ENCODE measurements around the gene HMGXB3.
"Not testable (repeated sequence)": the region's sequence is repeated elsewhere in the genome, so short reads cannot be mapped to it uniquely, and the experiment has no call there.

The HMGXB3 gene

DNA sequence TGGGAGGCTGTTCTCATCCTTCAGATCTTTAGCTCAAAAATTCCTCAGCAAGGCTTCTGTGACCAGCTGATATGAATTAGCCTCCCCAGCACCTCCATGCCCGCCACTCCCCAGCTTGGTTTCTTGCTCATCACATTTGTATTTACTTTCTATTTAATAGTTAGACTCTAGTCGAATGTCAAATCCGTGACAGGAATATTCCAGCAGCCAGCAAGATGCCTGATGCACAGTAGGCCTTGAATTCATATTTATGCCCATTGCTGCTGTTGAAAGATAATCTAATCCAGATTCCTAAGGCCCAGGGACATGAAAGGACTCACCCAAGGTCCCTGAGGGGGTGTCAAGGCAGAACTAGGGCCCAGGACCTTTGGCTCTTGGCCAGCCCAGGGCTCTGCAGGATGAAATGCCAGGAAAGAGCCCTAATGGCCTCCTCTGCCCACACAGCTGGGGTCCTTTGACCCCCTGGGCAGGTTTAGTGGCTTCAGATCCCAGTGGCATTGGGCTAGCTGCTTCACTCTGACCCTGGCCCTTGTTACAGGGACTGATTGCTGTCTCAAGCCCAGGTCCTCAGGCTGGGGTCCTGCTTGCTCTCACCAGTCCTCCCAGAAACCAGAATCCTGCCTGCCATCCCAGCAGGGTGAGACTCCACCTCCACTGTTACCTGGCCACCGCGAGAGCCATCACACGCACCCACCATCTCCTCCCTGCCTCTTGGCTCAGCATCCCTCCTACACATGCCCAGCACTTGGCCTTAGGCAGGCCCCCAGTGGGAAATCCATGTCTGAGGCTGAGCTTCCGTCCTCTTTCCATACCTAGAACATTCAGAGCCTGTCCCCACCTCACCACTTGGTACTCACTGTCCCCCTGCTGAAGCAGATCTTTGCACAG, 78.5 kb downstream of the HMGXB3 start:
- TF ChIP-seq CTCF (IDR thresholded peaks at IDR 0.05; ENCODE audit: extremely low read depth, insufficient read depth, missing control alignments) = no peak
- DNase-seq (ENCODE audit: low spot score) = no peak
- in situ Hi-C loops (cut with MboI; ENCODE audit: low pct_unique_long_range_greater_than_20kb, low sequenced_read_pairs, unreplicated experiment) = no loop called here

- no peak for TF ChIP-seq CTCF (IDR thresholded peaks at IDR 0.05; ENCODE audit: extremely low read depth, insufficient read depth, missing control alignments)
- in situ Hi-C loops (cut with MboI; ENCODE audit: low pct_unique_long_range_greater_than_20kb, low sequenced_read_pairs, unreplicated experiment) = no loop called here
- no peak for DNase-seq (ENCODE audit: low spot score)
Observed at GRCh38 chr5:150079909-150080461, 79.4 kb downstream of the HMGXB3 start.

GRCh38 chr5:150080696-150081435, 80.3 kb downstream of the HMGXB3 start:
- no peak for TF ChIP-seq CTCF (IDR thresholded peaks at IDR 0.05; ENCODE audit: extremely low read depth, insufficient read depth, missing control alignments)
- peak; percentile 16 for DNase-seq (ENCODE audit: low spot score)
- in situ Hi-C loops (cut with MboI; ENCODE audit: low pct_unique_long_range_greater_than_20kb, low sequenced_read_pairs, unreplicated experiment) = no loop called here

DNA sequence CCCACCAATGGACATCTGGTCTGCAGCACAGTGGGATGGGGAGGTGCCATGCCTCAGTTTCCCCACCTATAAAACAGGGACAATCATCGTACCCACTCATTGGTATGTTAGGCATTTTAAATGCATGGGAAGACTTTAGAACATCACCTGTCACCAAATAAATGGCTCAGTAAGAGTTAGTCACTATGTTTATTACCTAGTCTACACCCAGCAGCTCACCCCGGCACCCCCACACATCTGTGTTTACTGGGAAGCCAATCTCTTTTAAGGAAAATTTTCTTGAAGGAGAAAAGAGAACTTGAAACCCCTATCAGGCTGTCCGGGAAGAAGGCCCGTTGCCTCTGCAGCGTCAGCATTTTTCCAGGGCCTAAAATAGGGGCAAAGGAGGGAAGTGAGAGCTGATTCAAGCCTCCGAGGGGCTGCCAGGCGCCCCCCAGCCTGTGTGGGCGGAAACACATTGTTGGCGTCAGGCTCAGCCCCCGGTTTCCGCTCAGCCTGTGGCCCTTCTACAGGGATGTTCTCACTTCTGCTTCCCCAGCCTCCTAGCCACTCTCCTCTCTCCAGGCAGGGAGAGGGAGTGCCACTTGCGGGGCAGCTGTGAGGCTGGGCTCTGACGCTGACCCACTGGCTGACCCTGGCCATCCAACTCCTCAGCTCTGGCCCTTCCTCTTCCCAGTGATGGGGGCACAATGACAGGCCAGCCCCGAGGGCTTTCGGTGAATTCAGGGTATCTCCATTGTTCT, 81.2 kb downstream of the HMGXB3 start:
- no peak for TF ChIP-seq CTCF (IDR thresholded peaks at IDR 0.05; ENCODE audit: extremely low read depth, insufficient read depth, missing control alignments)
- in situ Hi-C loops (cut with MboI; ENCODE audit: low pct_unique_long_range_greater_than_20kb, low sequenced_read_pairs, unreplicated experiment) = no loop called here

GRCh38 chr5:150082374-150082773, 81.8 kb downstream of the HMGXB3 start:
- peak; percentile 45 for DNase-seq (ENCODE audit: low spot score)
- in situ Hi-C loops (cut with MboI; ENCODE audit: low pct_unique_long_range_greater_than_20kb, low sequenced_read_pairs, unreplicated experiment) = no loop called here
- TF ChIP-seq CTCF (IDR thresholded peaks at IDR 0.05; ENCODE audit: extremely low read depth, insufficient read depth, missing control alignments) = no peak

More for the DNA sequence above, 81.2 kb downstream of the HMGXB3 start:
- peak; percentile 70 for DNase-seq (ENCODE audit: low spot score)

- DNase-seq (ENCODE audit: low spot score) = peak; percentile 7
- no peak for TF ChIP-seq CTCF (IDR thresholded peaks at IDR 0.05; ENCODE audit: extremely low read depth, insufficient read depth, missing control alignments)
- in situ Hi-C loops (cut with MboI; ENCODE audit: low pct_unique_long_range_greater_than_20kb, low sequenced_read_pairs, unreplicated experiment) = no loop called here
Observed at GRCh38 chr5:150082889-150083288, 82.3 kb downstream of the HMGXB3 start.

GRCh38 chr5:150084754-150085153, 84.2 kb downstream of the HMGXB3 start:
- DNase-seq (ENCODE audit: low spot score); in situ Hi-C loops (cut with MboI; ENCODE audit: low pct_unique_long_range_greater_than_20kb, low sequenced_read_pairs, unreplicated experiment): not testable (repeated sequence)
